Esophagus muscularis mucosa (tissue), 4 donors: ENCODE results near the gene TAL1.

Experiments
- EP300 ChIP-seq: sonication (generic); formaldehyde crosslinking; IDR thresholded peaks from one replicate; pipeline ENCODE4 v1.6.1; 2017; ENCODE audit warnings: antibody characterized with exemption
- POLR2A ChIP-seq: fragments of 450-650 bp; IDR thresholded peaks from one replicate; pipeline ENCODE4 v1.6.1; 2017; ENCODE audit warnings: antibody characterized with exemption, moderate library complexity, mild to moderate bottlenecking, low read depth
- POLR2AphosphoS5 ChIP-seq, 2 donors: sonication (generic); formaldehyde crosslinking; IDR thresholded peaks; one replicate each; pipeline ENCODE4 v1.6.1; 2017; ENCODE audit warnings: antibody characterized with exemption in 2 of 2
- TF ChIP-seq, protein P1 (sequence below), 3 experiments: fragments of 200-600 bp in 2 of 3; fragments of 450-650 bp in 1 of 3; sonication (generic) in 2 of 3; IDR thresholded peaks; one replicate each; pipeline ENCODE4 v1.5.1; 2017 to 2019; ENCODE audit warnings: antibody characterized with exemption in 3 of 3, mild to moderate bottlenecking in 2 of 3, moderate library complexity in 1 of 3

- TF ChIP-seq, protein P1, sequence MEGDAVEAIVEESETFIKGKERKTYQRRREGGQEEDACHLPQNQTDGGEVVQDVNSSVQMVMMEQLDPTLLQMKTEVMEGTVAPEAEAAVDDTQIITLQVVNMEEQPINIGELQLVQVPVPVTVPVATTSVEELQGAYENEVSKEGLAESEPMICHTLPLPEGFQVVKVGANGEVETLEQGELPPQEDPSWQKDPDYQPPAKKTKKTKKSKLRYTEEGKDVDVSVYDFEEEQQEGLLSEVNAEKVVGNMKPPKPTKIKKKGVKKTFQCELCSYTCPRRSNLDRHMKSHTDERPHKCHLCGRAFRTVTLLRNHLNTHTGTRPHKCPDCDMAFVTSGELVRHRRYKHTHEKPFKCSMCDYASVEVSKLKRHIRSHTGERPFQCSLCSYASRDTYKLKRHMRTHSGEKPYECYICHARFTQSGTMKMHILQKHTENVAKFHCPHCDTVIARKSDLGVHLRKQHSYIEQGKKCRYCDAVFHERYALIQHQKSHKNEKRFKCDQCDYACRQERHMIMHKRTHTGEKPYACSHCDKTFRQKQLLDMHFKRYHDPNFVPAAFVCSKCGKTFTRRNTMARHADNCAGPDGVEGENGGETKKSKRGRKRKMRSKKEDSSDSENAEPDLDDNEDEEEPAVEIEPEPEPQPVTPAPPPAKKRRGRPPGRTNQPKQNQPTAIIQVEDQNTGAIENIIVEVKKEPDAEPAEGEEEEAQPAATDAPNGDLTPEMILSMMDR (IDR thresholded peaks at IDR 0.05), result no peak
- no peak for TF ChIP-seq POLR2A
- no peak for TF ChIP-seq EP300
- TF ChIP-seq POLR2AphosphoS5 (IDR thresholded peaks at IDR 0.05), result peak in 1 of 2 donors; percentile 17
These were observed 42.0 kb downstream of the TAL1 start, which contains the start of gene PDZK1IP1 for GRCh38 chr1:47189844-47190508.
